Keratinocyte (primary cell): Measurements from ENCODE around the gene CD2AP.

Experiments used
- EZH2 ChIP-seq: IDR thresholded peaks from one replicate; pipeline ENCODE4 v1.6.1; 2012; ENCODE audit warnings: inconsistent platforms, mild to moderate bottlenecking, low read length, moderate library complexity
- TF ChIP-seq, protein P1 (sequence below), 3 experiments: IDR thresholded peaks in 1 of 3; conservative IDR thresholded peaks in 1 of 3; optimal IDR thresholded peaks in 1 of 3; 2 replicates in 2 of 3; 3 replicates in 1 of 3; pipeline versions ENCODE3 to v1.5.1; 2011; ENCODE audit warnings: low read length in 3 of 3, mild to moderate bottlenecking in 3 of 3, moderate library complexity in 2 of 3, control low read depth in 1 of 3, inconsistent platforms in 1 of 3; ENCODE audit not compliant: insufficient read depth in 2 of 3; ENCODE audit errors: extremely low read depth in 1 of 3

DNA sequence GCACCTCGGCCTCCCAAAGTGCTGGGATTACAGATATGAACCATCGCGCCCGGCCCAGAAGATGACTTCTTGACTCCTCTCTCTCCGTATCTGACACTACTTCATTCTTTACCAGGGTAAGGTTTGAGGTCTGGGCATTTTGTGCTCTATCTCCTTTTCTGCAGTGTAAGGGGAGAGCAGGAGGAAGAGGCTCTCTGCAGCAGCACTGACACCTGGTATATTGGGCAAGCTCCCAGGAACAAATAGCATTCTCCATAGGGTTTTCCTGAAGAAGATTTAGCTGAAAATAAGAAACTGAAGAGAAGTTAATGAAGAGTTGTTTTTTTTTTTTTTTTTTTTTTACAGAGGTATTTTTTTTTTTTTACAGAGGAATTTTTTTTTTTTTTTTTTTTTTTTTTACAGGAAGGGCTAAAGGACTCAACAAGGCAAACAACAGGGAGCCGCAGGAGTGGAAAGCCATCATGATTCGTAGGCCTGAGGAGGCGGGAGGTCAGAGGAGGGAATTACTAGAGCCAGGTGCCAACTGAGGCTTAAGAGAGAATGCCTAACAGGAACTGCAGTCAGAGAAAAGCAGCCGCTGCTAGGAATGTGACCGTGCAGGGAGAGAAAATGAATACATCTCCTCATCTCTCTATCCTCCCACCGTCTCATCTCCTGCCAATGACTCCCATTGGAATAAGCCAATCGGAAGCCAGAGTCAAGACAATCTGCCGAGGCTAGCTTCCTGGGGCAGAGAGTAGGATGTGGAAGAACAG, 186.1 kb downstream of the CD2AP start:
- no peak for TF ChIP-seq EZH2
- TF ChIP-seq, protein P1, sequence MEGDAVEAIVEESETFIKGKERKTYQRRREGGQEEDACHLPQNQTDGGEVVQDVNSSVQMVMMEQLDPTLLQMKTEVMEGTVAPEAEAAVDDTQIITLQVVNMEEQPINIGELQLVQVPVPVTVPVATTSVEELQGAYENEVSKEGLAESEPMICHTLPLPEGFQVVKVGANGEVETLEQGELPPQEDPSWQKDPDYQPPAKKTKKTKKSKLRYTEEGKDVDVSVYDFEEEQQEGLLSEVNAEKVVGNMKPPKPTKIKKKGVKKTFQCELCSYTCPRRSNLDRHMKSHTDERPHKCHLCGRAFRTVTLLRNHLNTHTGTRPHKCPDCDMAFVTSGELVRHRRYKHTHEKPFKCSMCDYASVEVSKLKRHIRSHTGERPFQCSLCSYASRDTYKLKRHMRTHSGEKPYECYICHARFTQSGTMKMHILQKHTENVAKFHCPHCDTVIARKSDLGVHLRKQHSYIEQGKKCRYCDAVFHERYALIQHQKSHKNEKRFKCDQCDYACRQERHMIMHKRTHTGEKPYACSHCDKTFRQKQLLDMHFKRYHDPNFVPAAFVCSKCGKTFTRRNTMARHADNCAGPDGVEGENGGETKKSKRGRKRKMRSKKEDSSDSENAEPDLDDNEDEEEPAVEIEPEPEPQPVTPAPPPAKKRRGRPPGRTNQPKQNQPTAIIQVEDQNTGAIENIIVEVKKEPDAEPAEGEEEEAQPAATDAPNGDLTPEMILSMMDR (optimal IDR thresholded peaks at IDR 0.05 in 1 of 3, IDR thresholded peaks at IDR 0.05 in 1 of 3, conservative IDR thresholded peaks at IDR 0.05 in 1 of 3; ENCODE audit: extremely low read depth in 1 of 3, insufficient read depth in 2 of 3, low read length in 3 of 3): no peak
